BLaER1 (cell line): Measurements from ENCODE around the gene IQGAP1.

ENCODE experiments used
- H3K27ac ChIP-seq: shearing (Covaris generic); formaldehyde crosslinking; 2 replicates; pipeline ENCODE4 v1.8.1; 2022
- H3K27me3 ChIP-seq: shearing (Covaris generic); formaldehyde crosslinking; 2 replicates; pipeline ENCODE4 v1.8.1; 2022
- H3K36me3 ChIP-seq: shearing (Covaris generic); formaldehyde crosslinking; 2 replicates; pipeline ENCODE4 v1.8.1; 2022
- H3K4me1 ChIP-seq: shearing (Covaris generic); formaldehyde crosslinking; 2 replicates; pipeline ENCODE4 v1.8.1; 2022
- H3K4me2 ChIP-seq: shearing (Covaris generic); formaldehyde crosslinking; 2 replicates; pipeline ENCODE4 v1.8.1; 2022
- H3K4me3 ChIP-seq: shearing (Covaris generic); formaldehyde crosslinking; 2 replicates; pipeline ENCODE4 v1.8.1; 2022
- H3K9ac ChIP-seq: shearing (Covaris generic); formaldehyde crosslinking; 2 replicates; pipeline ENCODE4 v1.8.1; 2022
- H3K9me3 ChIP-seq: shearing (Covaris generic); formaldehyde crosslinking; 2 replicates; pipeline ENCODE4 v1.8.1; 2022
- H4K20me1 ChIP-seq: shearing (Covaris generic); formaldehyde crosslinking; 2 replicates; pipeline ENCODE4 v1.8.1; 2022
- Cebpa-rat ChIP-seq: shearing (Covaris generic); IDR thresholded peaks from 2 replicates; pipeline ENCODE4 v1.8.1; 2022

IQGAP1 gene

DNA sequence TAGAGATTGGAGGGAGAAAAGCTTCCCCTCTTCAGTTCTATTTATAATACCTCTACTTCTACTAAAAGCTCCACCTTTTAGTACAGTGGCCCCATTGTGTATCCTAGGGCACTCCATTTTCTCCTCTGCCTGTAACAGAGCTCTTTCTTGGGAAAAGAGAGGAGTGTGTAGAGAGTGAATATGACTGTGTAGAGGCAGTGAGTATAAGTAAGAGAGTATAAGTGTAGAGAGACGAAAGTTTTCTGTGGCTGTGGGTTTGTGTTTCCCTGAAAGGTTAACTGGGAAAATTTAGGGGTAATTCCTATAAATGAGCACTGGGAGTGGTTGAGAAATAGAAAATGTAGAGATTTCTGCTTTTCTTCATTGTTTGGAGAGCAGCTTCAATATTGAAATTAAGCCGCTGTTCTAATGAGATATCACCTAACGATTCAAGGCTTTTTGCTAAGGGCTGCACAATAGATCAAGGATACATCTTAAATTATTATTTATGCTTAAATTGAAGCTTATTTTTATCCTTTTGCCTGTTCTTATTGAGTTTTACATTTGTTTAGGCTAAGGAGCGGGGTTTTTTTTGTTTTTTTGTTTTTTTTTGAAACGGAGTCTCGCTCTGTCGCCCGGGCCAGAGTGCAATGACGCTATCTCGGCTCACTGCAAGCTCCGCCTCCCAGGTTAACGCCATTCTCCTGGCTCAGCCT, 6.9 kb downstream of the IQGAP1 start:
- H3K4me2 ChIP-seq: peak overlapping the region; percentile 28; the same call in 1 of the 2 replicates

DNA sequence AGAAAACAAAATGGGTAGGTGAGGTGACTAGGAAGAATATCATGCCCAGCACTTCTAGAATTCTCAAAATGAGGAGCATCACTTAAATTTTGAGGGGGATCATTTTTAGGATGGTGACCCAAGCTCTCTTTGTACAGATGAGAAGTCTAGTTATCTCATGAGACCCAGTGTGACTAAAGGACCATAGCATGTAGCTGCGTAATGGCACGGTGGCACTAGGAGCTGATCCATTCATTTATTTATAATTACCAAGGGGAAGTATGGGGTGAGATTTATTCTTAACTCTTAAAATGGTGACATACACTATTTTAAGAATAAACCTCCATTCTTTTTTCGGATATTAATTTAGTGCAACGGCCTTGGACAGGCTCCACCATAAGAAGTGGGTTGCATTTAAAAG, 8.3 kb downstream of the IQGAP1 start:
- Histone ChIP-seq H3K4me1 (peaks cover 96% of the 10 kb centered on the region), H3K9me3 (no peaks in the 10 kb centered on the region), H3K27ac (0 out of 2 replicates have a peak overlapping the region, but pooled peaks have one; percentile 24), H3K4me2 (peak overlapping the region; percentile 75), H3K27me3 (no peaks in the 10 kb centered on the region), H3K4me3 (0 out of 2 replicates have a peak overlapping the region, but pooled peaks have one; percentile 15), H3K36me3 (peaks cover 46% of the 10 kb centered on the region), H3K9ac (no peak overlapping the region), H4K20me1 (peaks cover 78% of the 10 kb centered on the region)
- no peak for TF ChIP-seq Cebpa-rat

More for the DNA sequence above, 6.9 kb downstream of the IQGAP1 start:
- H4K20me1 ChIP-seq: peaks cover 77% of the 10 kb centered on the region
- H3K9me3 ChIP-seq: no peaks in the 10 kb centered on the region
- H3K36me3 ChIP-seq: peaks cover 55% of the 10 kb centered on the region
- H3K4me3 ChIP-seq: no peak overlapping the region
- TF ChIP-seq Cebpa-rat: no peak
- no peak overlapping the region for H3K27ac ChIP-seq
- H3K27me3 ChIP-seq: no peaks in the 10 kb centered on the region
- H3K4me1 ChIP-seq: peaks cover 96% of the 10 kb centered on the region
- H3K9ac ChIP-seq: no peak overlapping the region

DNA sequence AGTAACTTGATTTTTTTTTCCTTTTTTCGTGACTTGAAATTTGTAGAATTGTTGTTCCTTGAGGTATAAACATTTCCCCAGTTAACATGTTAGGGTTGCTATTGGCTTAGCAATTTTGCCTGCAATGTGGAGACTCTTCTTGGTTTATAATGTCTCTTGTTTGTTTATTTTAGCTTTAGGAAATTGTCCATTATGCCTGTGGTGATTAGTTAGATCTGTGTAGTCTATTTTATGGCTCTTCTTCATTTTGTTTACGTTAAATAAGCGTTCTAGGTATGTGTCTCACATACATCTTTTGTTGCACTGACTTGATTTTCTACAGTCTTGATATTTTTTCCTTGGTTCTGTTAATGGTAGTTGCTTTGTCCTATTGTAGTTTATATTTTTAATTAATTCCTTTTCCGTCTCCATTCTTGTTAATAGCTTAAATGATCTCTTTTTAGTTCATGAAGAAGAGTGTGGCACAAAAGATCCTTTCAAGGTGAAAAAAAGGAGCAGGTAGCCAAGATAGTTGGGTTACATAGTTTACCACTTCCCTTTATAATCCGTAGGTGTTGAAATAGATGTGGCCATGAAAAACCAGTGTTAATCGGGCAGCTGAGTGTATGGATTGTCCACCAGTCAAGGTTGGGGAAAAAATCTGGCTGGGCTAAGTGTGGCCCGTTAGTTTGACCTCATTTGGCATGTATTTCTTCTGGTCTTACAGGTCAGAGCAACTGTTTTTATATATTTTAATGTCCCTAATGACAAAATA, 12.1 kb downstream of the IQGAP1 start:
- H3K27ac ChIP-seq: no peak overlapping the region
- no peaks in the 10 kb centered on the region for H3K27me3 ChIP-seq
- TF ChIP-seq Cebpa-rat: no peak
- H3K4me2 ChIP-seq: peak overlapping the region; percentile 68
- peaks cover 68% of the 10 kb centered on the region for H4K20me1 ChIP-seq
- H3K9ac ChIP-seq: no peak overlapping the region
- peaks cover 5% of the 10 kb centered on the region; the same call in 1 of the 2 replicates for H3K9me3 ChIP-seq
- H3K4me1 ChIP-seq: peaks cover 73% of the 10 kb centered on the region
- H3K4me3 ChIP-seq: no peak overlapping the region
- H3K36me3 ChIP-seq: peaks cover 12% of the 10 kb centered on the region

DNA sequence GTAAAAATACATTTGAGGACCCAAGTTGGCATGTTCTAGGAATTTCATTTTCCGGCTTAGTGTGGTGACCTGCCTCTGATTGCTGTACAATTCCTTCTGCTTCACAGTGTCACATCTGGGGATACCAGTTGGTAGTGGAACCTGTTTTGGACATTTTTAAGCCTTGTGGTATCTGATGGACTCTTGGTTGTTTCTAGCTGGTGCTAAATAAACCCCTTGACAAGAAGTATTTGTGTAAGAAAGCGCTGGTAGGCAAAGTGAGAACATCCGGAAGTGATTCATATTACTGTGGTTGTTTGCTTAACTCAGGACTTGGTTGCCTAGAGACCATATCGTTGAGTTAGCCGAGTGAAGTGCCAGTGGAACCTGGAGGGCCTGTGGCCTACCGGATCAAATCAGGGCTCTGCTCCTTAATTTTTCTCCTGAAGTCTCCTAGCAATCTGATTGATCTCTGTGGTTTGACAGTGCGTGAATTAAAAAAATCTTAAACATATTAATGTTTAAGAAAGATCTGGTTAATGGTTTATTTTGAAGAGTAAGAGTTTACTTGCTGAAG, 12.8 kb downstream of the IQGAP1 start:
- no peak for TF ChIP-seq Cebpa-rat
- H3K9ac ChIP-seq: no peak overlapping the region
- peaks cover 67% of the 10 kb centered on the region for H3K4me1 ChIP-seq
- H3K36me3 ChIP-seq: peaks cover 12% of the 10 kb centered on the region
- peak overlapping the region; percentile 68 for H3K4me2 ChIP-seq
- no peak overlapping the region for H3K27ac ChIP-seq
- H3K27me3 ChIP-seq: no peaks in the 10 kb centered on the region
- H3K4me3 ChIP-seq: no peak overlapping the region
- H4K20me1 ChIP-seq: peaks cover 62% of the 10 kb centered on the region
- H3K9me3 ChIP-seq: peaks cover 5% of the 10 kb centered on the region; the same call in 1 of the 2 replicates

DNA sequence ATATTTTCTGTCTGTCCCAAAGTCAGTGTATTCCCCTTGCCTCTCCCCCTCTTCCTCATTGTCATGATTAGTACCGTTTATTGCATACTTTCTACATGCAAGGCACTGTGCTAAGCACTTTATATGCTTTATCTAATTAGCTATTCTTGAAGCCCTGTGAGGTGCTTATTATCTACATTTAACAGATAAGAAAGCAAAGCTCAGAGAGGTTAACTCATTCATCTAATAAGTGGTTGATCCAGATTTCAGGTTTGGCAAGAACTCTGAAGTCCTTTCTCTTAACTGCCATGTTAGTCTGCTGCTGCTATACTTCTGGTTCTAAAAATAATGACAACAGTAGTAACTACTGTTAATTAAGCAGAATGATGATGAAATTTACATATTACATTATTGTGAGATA, 13.5 kb downstream of the IQGAP1 start:
- H3K9me3 ChIP-seq: peaks cover 11% of the 10 kb centered on the region; the same call in 1 of the 2 replicates
- no peaks in the 10 kb centered on the region for H3K27me3 ChIP-seq
- TF ChIP-seq Cebpa-rat: no peak
- no peak overlapping the region for H3K4me3 ChIP-seq
- no peak overlapping the region for H3K9ac ChIP-seq
- peaks cover 12% of the 10 kb centered on the region for H3K36me3 ChIP-seq
- H3K4me2 ChIP-seq: peak overlapping the region; percentile 68
- no peak overlapping the region for H3K27ac ChIP-seq
- peaks cover 55% of the 10 kb centered on the region for H4K20me1 ChIP-seq
- H3K4me1 ChIP-seq: peaks cover 60% of the 10 kb centered on the region

DNA sequence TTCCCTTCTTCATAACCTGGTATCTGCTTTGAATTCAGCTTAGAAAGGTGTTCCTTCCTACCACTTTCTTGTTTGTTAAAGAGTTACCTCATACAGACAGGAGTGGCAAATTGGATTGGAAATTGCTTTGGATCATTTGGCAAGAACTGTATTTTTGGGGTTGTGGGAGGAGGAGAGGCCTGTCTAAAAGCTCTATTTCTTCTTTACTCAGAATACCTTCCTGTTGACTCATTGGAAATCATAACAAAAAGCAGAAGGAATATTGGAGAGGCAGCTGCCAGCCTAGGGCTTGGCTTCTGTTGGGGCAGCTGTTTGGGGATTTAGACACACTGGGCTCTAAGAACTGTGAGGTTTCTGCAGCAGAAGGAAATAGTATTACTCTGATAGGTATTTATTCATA, 14.2 kb downstream of the IQGAP1 start:
- Histone ChIP-seq H3K27me3 (no peaks in the 10 kb centered on the region), H3K4me3 (no peak overlapping the region), H3K4me1 (peaks cover 53% of the 10 kb centered on the region), H3K36me3 (peaks cover 12% of the 10 kb centered on the region), H3K9ac (no peak overlapping the region), H3K9me3 (peaks cover 18% of the 10 kb centered on the region), H3K27ac (no peak overlapping the region), H3K4me2 (peak overlapping the region; percentile 68), H4K20me1 (peaks cover 48% of the 10 kb centered on the region)
- TF ChIP-seq Cebpa-rat: no peak

DNA sequence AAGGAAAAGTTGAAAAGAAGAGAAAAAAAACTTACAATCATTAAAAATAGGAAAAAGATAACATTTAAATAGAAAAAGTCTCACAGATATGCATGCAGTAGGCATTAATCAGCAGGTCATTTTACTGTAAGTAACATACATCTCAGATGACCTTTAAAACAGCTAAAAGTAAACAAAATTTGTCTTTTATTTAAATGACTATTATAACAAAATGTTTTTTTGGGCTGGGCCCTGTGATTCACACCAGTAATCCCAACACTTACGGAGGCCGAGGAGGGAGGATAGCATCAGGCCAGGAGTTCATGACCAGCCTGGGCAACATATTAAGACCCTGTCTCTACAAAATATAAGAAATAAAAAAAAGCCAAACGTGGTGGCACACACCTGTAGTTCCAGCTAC, 14.7 kb downstream of the IQGAP1 start:
- no peaks in the 10 kb centered on the region for H3K27me3 ChIP-seq
- peaks cover 45% of the 10 kb centered on the region for H4K20me1 ChIP-seq
- peaks cover 47% of the 10 kb centered on the region for H3K4me1 ChIP-seq
- peaks cover 14% of the 10 kb centered on the region for H3K36me3 ChIP-seq
- no peak overlapping the region for H3K9ac ChIP-seq
- H3K27ac ChIP-seq: no peak overlapping the region
- H3K4me2 ChIP-seq: no peak overlapping the region
- H3K9me3 ChIP-seq: peaks cover 24% of the 10 kb centered on the region
- no peak overlapping the region for H3K4me3 ChIP-seq
- TF ChIP-seq Cebpa-rat: no peak

DNA sequence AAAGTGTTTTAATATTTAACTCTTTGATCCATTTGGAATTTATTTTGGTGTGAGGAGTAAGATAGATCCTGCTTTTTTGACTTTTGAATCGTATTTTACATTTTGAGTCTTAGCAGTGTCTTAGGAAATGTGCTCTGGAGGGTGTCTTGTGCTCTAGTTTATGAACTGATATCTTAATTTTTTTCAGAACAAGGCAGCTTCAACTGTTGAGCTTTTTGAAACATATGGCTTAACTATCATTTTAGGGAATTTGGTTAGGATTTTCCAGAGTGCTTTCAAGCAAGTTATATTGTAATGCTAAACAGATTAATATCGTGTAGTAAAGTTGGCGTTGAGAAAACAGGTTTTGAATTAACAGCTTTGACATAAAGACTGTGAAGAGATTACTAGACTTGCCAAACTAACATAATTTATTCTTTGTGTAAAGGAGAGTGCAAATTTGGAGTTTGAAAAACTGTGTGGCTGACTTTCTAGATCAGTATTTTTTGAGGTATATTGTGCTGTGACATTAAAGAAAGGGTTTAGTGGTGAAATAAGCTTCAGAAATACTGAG, 17.1 kb downstream of the IQGAP1 start:
- Histone ChIP-seq H3K27ac (no peak overlapping the region), H3K9ac (no peak overlapping the region), H3K4me2 (no peak overlapping the region), H3K4me1 (peaks cover 26% of the 10 kb centered on the region), H3K4me3 (no peak overlapping the region), H4K20me1 (peaks cover 37% of the 10 kb centered on the region), H3K9me3 (peaks cover 41% of the 10 kb centered on the region), H3K27me3 (no peaks in the 10 kb centered on the region), H3K36me3 (peaks cover 26% of the 10 kb centered on the region)
- TF ChIP-seq Cebpa-rat: no peak

DNA sequence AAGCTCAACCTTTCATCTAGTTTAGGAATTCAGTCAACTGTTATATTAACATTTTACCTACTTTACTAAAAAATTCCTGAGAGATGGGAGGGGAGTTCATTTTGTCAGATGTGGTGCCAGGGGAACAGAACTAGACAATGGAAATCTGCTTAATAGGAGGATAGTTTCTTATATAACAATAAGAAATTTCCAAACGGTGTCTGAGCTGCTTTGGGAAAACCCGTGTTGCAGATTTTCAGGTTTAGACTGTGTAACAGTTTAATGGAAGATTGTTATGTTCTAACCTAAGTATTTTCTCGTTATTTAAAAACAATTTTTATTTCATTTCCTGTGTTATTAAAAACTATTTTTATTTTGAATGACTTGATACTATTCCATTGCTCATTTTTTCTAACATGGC, 19.3 kb downstream of the IQGAP1 start:
- peaks cover 29% of the 10 kb centered on the region for H4K20me1 ChIP-seq
- H3K4me1 ChIP-seq: peaks cover 8% of the 10 kb centered on the region
- no peak overlapping the region for H3K27ac ChIP-seq
- no peak overlapping the region for H3K4me3 ChIP-seq
- peaks cover 41% of the 10 kb centered on the region for H3K9me3 ChIP-seq
- H3K36me3 ChIP-seq: peaks cover 26% of the 10 kb centered on the region
- H3K4me2 ChIP-seq: no peak overlapping the region
- H3K27me3 ChIP-seq: no peaks in the 10 kb centered on the region
- H3K9ac ChIP-seq: no peak overlapping the region
- no peak for TF ChIP-seq Cebpa-rat
